IMR-90 (cell line): Measurements from ENCODE around the gene CYB5R2. TPM values are rescaled to one million over a fixed set of nuclear protein-coding genes. Genes with fewer than 3 reads are reported as not detected.

ENCODE experiments used
- ATAC-seq: fragments of 200-7000 bp; cut with Tn5 transposase; 2 replicates; pipeline ENCODE4 v1.9.1; 2020; ENCODE audit warnings: low read depth, mild to moderate bottlenecking, moderate library complexity
- BruUV-seq: library from RNA; stranded (reverse); fragments of 400-500 nt; replicated peaks from 2 replicates; lab custom pipeline; 2021; lab: Mats Ljungman, UMichigan
- CTCF ChIA-PET: fragments of 300-600 bp; formaldehyde crosslinking; extraction: SDS; loops from one replicate; lab custom pipeline; 2021; ENCODE audit warnings: antibody characterized with exemption; lab: Yijun Ruan, JAX
- POLR2A ChIA-PET: fragments of 300-600 bp; sonication (Branson Sonifier 250); formaldehyde crosslinking; loops from one replicate; lab custom pipeline; 2022; ENCODE audit warnings: antibody characterized with exemption; ENCODE audit not compliant: unreplicated experiment; lab: Charles Lee
- DNase-seq: peaks from one replicate; pipeline ENCODE4 v3.0.0; 2013
- H2AFZ ChIP-seq: replicated peaks from 2 replicates; pipeline ENCODE3; 2013; ENCODE audit warnings: low read length, mild to moderate bottlenecking; ENCODE audit not compliant: poor library complexity
- H2AK5ac ChIP-seq: 2 replicates; pipeline ENCODE4 v1.6.1; 2013; ENCODE audit warnings: low read depth, low read length, inconsistent platforms
- H2AK9ac ChIP-seq: replicated peaks from 2 replicates; pipeline ENCODE3; 2013; ENCODE audit warnings: mild to moderate bottlenecking, low read depth, low read length, moderate library complexity; ENCODE audit not compliant: poor library complexity
- H2BK120ac ChIP-seq: 2 replicates; pipeline ENCODE4 v1.6.1; 2013; ENCODE audit warnings: low read depth, low read length, inconsistent platforms
- H2BK15ac ChIP-seq: 3 replicates; pipeline ENCODE4 v1.6.1; 2013; ENCODE audit warnings: low read depth, low read length, inconsistent platforms
- H2BK20ac ChIP-seq: 2 replicates; pipeline ENCODE4 v1.6.1; 2013; ENCODE audit warnings: low read depth, mild to moderate bottlenecking, inconsistent platforms, low read length, moderate library complexity
- H2BK5ac ChIP-seq: 2 replicates; pipeline ENCODE4 v1.6.1; 2013; ENCODE audit warnings: mild to moderate bottlenecking, low read depth, low read length, inconsistent platforms; ENCODE audit not compliant: poor library complexity, severe bottlenecking
- H3K14ac ChIP-seq: replicated peaks from 2 replicates; pipeline ENCODE4 v1.6.1; 2013; ENCODE audit warnings: low read depth, low read length, inconsistent platforms
- H3K18ac ChIP-seq: 2 replicates; pipeline ENCODE4 v1.6.1; 2013; ENCODE audit warnings: low read depth, low read length, control low read depth
- H3K23ac ChIP-seq: 2 replicates; pipeline ENCODE4 v1.6.1; 2013; ENCODE audit warnings: low read depth, low read length, inconsistent platforms
- H3K27ac ChIP-seq: 2 replicates; pipeline ENCODE4 v1.5.1; 2013; ENCODE audit warnings: mild to moderate bottlenecking, control low read depth, low read length; ENCODE audit not compliant: insufficient read depth
- H3K27me3 ChIP-seq: 2 replicates; pipeline ENCODE4 v1.6.1; 2013; ENCODE audit warnings: low read length; ENCODE audit not compliant: control insufficient read depth, insufficient read depth
- H3K36me3 ChIP-seq: 2 replicates; pipeline ENCODE4 v1.6.1; 2013; ENCODE audit warnings: low read length, mixed read lengths; ENCODE audit not compliant: control insufficient read depth, insufficient read depth
- H3K4ac ChIP-seq: 2 replicates; pipeline ENCODE4 v1.6.1; 2013; ENCODE audit warnings: low read depth, low read length, inconsistent platforms
- H3K4me1 ChIP-seq: 2 replicates; pipeline ENCODE4 v1.6.1; 2013; ENCODE audit warnings: low read length, mixed read lengths; ENCODE audit not compliant: control insufficient read depth, insufficient read depth
- H3K4me2 ChIP-seq: 2 replicates; pipeline ENCODE4 v1.6.1; 2013; ENCODE audit warnings: low read depth, mild to moderate bottlenecking, control low read depth, low read length, moderate library complexity
- H3K4me3 ChIP-seq: 2 replicates; pipeline ENCODE4 v1.5.1; 2013; ENCODE audit warnings: low read depth, mild to moderate bottlenecking, control low read depth, low read length, moderate library complexity; ENCODE audit not compliant: insufficient read depth
- H3K56ac ChIP-seq: 2 replicates; pipeline ENCODE4 v1.6.1; 2013; ENCODE audit warnings: low read length, inconsistent platforms; ENCODE audit not compliant: insufficient read depth; ENCODE audit errors: extremely low read depth
- H3K79me1 ChIP-seq, 2 experiments: 2 replicates each; pipeline ENCODE4 v1.6.1; 2013; ENCODE audit warnings: low read length in 2 of 2, inconsistent platforms in 1 of 2, low read depth in 1 of 2
- H3K9ac ChIP-seq: 2 replicates; pipeline ENCODE4 v1.6.1; 2013; ENCODE audit warnings: low read depth, low read length, control low read depth
- H3K9me1 ChIP-seq: 2 replicates; pipeline ENCODE4 v1.6.1; 2013; ENCODE audit warnings: low read length, inconsistent platforms; ENCODE audit not compliant: insufficient read depth
- H3K9me3 ChIP-seq: 2 replicates; pipeline ENCODE4 v1.6.1; 2013; ENCODE audit warnings: low read length; ENCODE audit not compliant: control insufficient read depth, insufficient read depth
- H4K20me1 ChIP-seq: 2 replicates; pipeline ENCODE4 v1.6.1; 2013; ENCODE audit warnings: low read length, inconsistent platforms; ENCODE audit not compliant: insufficient read depth
- H4K5ac ChIP-seq: 2 replicates; pipeline ENCODE4 v1.6.1; 2013; ENCODE audit warnings: mild to moderate bottlenecking, low read depth, low read length, control low read depth
- H4K8ac ChIP-seq, 2 experiments: 2 replicates each; pipeline ENCODE4 v1.6.1; 2013; ENCODE audit warnings: low read depth in 2 of 2, low read length in 2 of 2, control low read depth in 1 of 2, inconsistent platforms in 1 of 2
- H4K91ac ChIP-seq: 2 replicates; pipeline ENCODE4 v1.6.1; 2013; ENCODE audit warnings: low read depth, low read length, inconsistent platforms; ENCODE audit not compliant: insufficient read depth
- BHLHE40 ChIP-seq: fragments of 150-350 bp; IDR thresholded peaks from 2 replicates; pipeline ENCODE4 v1.6.1; 2016; ENCODE audit warnings: mild to moderate bottlenecking, low read depth, low read length
- CEBPB ChIP-seq: IDR thresholded peaks from 2 replicates; pipeline ENCODE4 v1.6.1; 2012; ENCODE audit warnings: low read depth, low read length, improper control_type of control experiment
- CHD1 ChIP-seq: IDR thresholded peaks from 2 replicates; pipeline ENCODE4 v1.6.1; 2012; ENCODE audit warnings: low read depth, low read length, improper control_type of control experiment
- FOS ChIP-seq: fragments of 150-350 bp; IDR thresholded peaks from 2 replicates; pipeline ENCODE4 v1.6.1; 2016; ENCODE audit warnings: low read depth, low read length
- MAFK ChIP-seq: IDR thresholded peaks from 2 replicates; pipeline ENCODE4 v1.6.1; 2012; ENCODE audit warnings: low read depth, low read length, improper control_type of control experiment
- MAZ ChIP-seq: IDR thresholded peaks from 2 replicates; pipeline ENCODE4 v1.6.1; 2012; ENCODE audit warnings: low read depth, mild to moderate bottlenecking, low read length, improper control_type of control experiment, moderate library complexity, borderline replicate concordance
- MXI1 ChIP-seq: IDR thresholded peaks from 2 replicates; pipeline ENCODE4 v1.6.1; 2012; ENCODE audit warnings: low read depth, mild to moderate bottlenecking, low read length, moderate library complexity, borderline replicate concordance
- NFE2L2 ChIP-seq: fragments of 150-350 bp; IDR thresholded peaks from 2 replicates; pipeline ENCODE4 v1.6.1; 2016; ENCODE audit warnings: low read depth, mild to moderate bottlenecking, low read length
- POLR2A ChIP-seq: IDR thresholded peaks from 2 replicates; pipeline ENCODE4 v1.6.1; 2012; ENCODE audit warnings: mild to moderate bottlenecking, low read depth, low read length
- RAD21 ChIP-seq: IDR thresholded peaks from 2 replicates; pipeline ENCODE4 v1.6.1; 2012; ENCODE audit warnings: low read length, improper control_type of control experiment
- RCOR1 ChIP-seq: IDR thresholded peaks from 2 replicates; pipeline ENCODE4 v1.6.1; 2012; ENCODE audit warnings: mild to moderate bottlenecking, low read length, improper control_type of control experiment; ENCODE audit not compliant: insufficient replicate concordance
- RFX5 ChIP-seq: IDR thresholded peaks from 2 replicates; pipeline ENCODE4 v1.8.0; 2012; ENCODE audit warnings: low read depth, mild to moderate bottlenecking, low read length, moderate library complexity
- SMC3 ChIP-seq: fragments of 150-350 bp; IDR thresholded peaks from 2 replicates; pipeline ENCODE4 v1.6.1; 2016; ENCODE audit warnings: low read depth, mild to moderate bottlenecking, antibody characterized with exemption, low read length, moderate library complexity
- WGBS, 2 experiments: methylation state at CpG; one replicate each; pipeline versions ENCODE4 v1.1.5 to v1.1.7; 2013; ENCODE audit warnings: missing lambda C conversion rate in 2 of 2; ENCODE audit not compliant: insufficient read length in 1 of 2; ENCODE audit errors: extremely low coverage in 2 of 2; 5-methylcytosine and 5-hydroxymethylcytosine counted together
- dilution Hi-C: fragments of 300-500 bp; cut with HindIII; formaldehyde crosslinking; loops from one replicate; pipeline ENCODE4 v1.14.3; 2018; ENCODE audit warnings: low sequenced_read_pairs; ENCODE audit not compliant: unreplicated experiment
- in situ Hi-C: fragments of 300-500 bp; cut with MboI; formaldehyde crosslinking; loops from 3 replicates; pipeline ENCODE4 v1.14.3; 2019; ENCODE audit warnings: low sequenced_read_pairs, inconsistent platforms, mixed read lengths
- intact Hi-C: fragments of 100-400 bp; cut with micrococcal nuclease; formaldehyde crosslinking; loops from 2 replicates; pipeline ENCODE4 v1.10.0; 2022
- polyA plus RNA-seq, 3 experiments: library from polyadenylated mRNA; depleted of rRNA; stranded (reverse); fragments of >200 nt; gene quantifications; 2 replicates each; pipeline ENCODE4 v1.2.3, GENCODE V29; 2012; ENCODE audit warnings: low replicate concordance in 1 of 3
- total RNA-seq: library from RNA; depleted of rRNA; stranded (reverse); fragments of >200 nt; gene quantifications from 2 replicates; pipeline ENCODE4 v1.2.3, GENCODE V29; 2012
- TF ChIP-seq, protein P1 (sequence below): fragments of 150-350 bp; IDR thresholded peaks from 2 replicates; pipeline ENCODE4 v1.6.1; 2017; ENCODE audit warnings: mild to moderate bottlenecking, antibody characterized with exemption, low read length, low read depth
- TF ChIP-seq, protein P2 (sequence below): conservative IDR thresholded peaks from 2 replicates; pipeline ENCODE4 v1.5.1; 2012; ENCODE audit warnings: mild to moderate bottlenecking, low read depth, low read length, improper control_type of control experiment
- TF ChIP-seq, protein P3 (sequence below): fragments of 150-350 bp; IDR thresholded peaks from 2 replicates; pipeline ENCODE4 v1.6.1; 2016; ENCODE audit warnings: low read depth, mild to moderate bottlenecking, low read length, moderate library complexity, borderline replicate concordance

Gene CYB5R2
- total and polyA plus RNA-seq, 2 of the 4 experiments (the other 2 are of a cell fraction), result 4.5 to 4.7 TPM

DNA sequence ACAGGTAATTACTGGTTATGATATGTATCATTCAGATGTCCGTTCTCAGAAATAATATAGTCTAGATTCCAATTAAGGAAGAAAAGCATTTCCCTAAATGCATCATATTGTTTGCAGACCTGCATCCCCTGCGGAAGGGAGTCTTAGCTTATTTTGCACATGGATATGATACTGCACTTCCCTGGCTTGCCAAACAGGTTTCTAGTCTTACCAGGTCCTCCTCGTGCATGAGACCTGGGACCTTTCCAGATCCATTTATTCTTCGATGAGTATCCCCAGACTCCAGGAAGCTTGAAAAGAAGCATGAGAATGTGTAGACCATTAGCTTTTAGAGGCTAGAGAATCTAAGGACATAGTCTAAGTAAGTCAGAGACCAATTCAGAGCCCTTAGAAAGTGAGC lies 30.6 kb downstream of the CYB5R2 start:
- Histone ChIP-seq H3K4me1 (no peaks in the 10 kb centered on the region), H2BK20ac (no peak overlapping the region), H3K27me3 (no peaks in the 10 kb centered on the region), H3K56ac (no peak overlapping the region), H2BK120ac (no peak overlapping the region), H4K8ac (no peak overlapping the region), H4K5ac (no peak overlapping the region), H3K14ac (no peak overlapping the region), H3K18ac (no peak overlapping the region), H2AFZ (no peak overlapping the region), H2AK5ac (no peak overlapping the region), H2BK5ac (no peak overlapping the region), H3K4ac (no peak overlapping the region), H4K91ac (no peak overlapping the region), H3K9me1 (peaks cover 1% of the 10 kb centered on the region; the same call in 1 of the 2 replicates), H3K4me3 (no peak overlapping the region), H4K20me1 (no peaks in the 10 kb centered on the region), H2BK15ac (no peak overlapping the region), H3K36me3 (no peaks in the 10 kb centered on the region; the same call in 1 of the 2 replicates), H3K79me1 (no peaks in the 10 kb centered on the region), H2AK9ac (no peak overlapping the region), H3K9me3 (no peaks in the 10 kb centered on the region), H3K9ac (no peak overlapping the region), H3K23ac (no peak overlapping the region), H3K27ac (no peak overlapping the region), H3K4me2 (no peak overlapping the region)
- intact Hi-C loops (no loop called here), dilution Hi-C loops (no loop called here), in situ Hi-C loops (no loop called here)
- CTCF ChIA-PET, result interaction anchor here (0.8 to 1.5 kb wide), 2 partner anchors 68 to 71 kb away, joined by 3 to 6 read pairs; no protein-coding TSS in a partner anchor
- POLR2A ChIA-PET, result no interaction called here
- no CpG with 5 or more reads among the region's 4 CpGs for WGBS, 2 experiments
- TF ChIP-seq RAD21, result no peak
- no peak for TF ChIP-seq MXI1
- TF ChIP-seq CHD1, result no peak
- TF ChIP-seq POLR2A, result no peak
- no peak for TF ChIP-seq MAZ
- TF ChIP-seq CEBPB, result no peak
- no peak for TF ChIP-seq SMC3
- TF ChIP-seq, protein P1, sequence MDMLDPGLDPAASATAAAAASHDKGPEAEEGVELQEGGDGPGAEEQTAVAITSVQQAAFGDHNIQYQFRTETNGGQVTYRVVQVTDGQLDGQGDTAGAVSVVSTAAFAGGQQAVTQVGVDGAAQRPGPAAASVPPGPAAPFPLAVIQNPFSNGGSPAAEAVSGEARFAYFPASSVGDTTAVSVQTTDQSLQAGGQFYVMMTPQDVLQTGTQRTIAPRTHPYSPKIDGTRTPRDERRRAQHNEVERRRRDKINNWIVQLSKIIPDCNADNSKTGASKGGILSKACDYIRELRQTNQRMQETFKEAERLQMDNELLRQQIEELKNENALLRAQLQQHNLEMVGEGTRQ, result no peak
- no peak for TF ChIP-seq NFE2L2
- TF ChIP-seq, protein P2, sequence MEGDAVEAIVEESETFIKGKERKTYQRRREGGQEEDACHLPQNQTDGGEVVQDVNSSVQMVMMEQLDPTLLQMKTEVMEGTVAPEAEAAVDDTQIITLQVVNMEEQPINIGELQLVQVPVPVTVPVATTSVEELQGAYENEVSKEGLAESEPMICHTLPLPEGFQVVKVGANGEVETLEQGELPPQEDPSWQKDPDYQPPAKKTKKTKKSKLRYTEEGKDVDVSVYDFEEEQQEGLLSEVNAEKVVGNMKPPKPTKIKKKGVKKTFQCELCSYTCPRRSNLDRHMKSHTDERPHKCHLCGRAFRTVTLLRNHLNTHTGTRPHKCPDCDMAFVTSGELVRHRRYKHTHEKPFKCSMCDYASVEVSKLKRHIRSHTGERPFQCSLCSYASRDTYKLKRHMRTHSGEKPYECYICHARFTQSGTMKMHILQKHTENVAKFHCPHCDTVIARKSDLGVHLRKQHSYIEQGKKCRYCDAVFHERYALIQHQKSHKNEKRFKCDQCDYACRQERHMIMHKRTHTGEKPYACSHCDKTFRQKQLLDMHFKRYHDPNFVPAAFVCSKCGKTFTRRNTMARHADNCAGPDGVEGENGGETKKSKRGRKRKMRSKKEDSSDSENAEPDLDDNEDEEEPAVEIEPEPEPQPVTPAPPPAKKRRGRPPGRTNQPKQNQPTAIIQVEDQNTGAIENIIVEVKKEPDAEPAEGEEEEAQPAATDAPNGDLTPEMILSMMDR, result no peak
- no peak for TF ChIP-seq BHLHE40
- TF ChIP-seq, protein P3, sequence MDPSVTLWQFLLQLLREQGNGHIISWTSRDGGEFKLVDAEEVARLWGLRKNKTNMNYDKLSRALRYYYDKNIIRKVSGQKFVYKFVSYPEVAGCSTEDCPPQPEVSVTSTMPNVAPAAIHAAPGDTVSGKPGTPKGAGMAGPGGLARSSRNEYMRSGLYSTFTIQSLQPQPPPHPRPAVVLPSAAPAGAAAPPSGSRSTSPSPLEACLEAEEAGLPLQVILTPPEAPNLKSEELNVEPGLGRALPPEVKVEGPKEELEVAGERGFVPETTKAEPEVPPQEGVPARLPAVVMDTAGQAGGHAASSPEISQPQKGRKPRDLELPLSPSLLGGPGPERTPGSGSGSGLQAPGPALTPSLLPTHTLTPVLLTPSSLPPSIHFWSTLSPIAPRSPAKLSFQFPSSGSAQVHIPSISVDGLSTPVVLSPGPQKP, result no peak
- TF ChIP-seq FOS, result no peak
- no peak for TF ChIP-seq RFX5
- no peak for TF ChIP-seq MAFK
- TF ChIP-seq RCOR1, result no peak
- BruUV-seq, result no TSS peak
- DNase-seq (no peak), ATAC-seq (no peak)
